Vagina (tissue), 2 donors: ENCODE data around the gene CDON.

ENCODE experiments used
- POLR2A ChIP-seq, 2 donors: fragments of 450-650 bp; IDR thresholded peaks; one replicate each; pipeline ENCODE4 v1.6.1; 2017; ENCODE audit warnings: antibody characterized with exemption in 2 of 2, mild to moderate bottlenecking in 2 of 2, moderate library complexity in 2 of 2
- TF ChIP-seq, protein P1 (sequence below), 3 experiments: fragments of 450-650 bp in 2 of 3; fragments of 200-600 bp in 1 of 3; sonication (generic) in 1 of 3; IDR thresholded peaks; one replicate each; pipeline ENCODE4 v1.5.1; 2017 to 2019; ENCODE audit warnings: antibody characterized with exemption in 3 of 3, mild to moderate bottlenecking in 2 of 3, moderate library complexity in 2 of 3

DNA sequence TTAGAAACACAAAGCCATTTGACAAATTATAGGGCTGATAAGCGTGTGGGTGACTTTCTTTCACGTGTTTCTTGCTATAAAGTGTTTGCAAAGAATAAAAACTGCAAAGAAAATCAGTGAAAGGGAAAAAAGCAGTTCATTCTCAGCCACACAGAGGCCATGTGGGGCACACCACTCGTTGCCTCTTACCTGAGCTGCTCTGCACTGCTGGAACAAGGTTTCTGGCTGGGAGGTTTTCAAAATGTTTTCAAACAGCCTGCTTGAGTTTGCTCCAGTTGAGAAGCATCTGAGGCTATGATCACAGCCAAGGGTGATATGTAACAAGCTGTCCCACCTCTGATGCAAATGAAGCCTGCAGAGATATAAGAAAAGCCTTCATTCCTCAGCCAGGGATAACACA is 131.6 kb downstream of the CDON start:
- TF ChIP-seq, protein P1, sequence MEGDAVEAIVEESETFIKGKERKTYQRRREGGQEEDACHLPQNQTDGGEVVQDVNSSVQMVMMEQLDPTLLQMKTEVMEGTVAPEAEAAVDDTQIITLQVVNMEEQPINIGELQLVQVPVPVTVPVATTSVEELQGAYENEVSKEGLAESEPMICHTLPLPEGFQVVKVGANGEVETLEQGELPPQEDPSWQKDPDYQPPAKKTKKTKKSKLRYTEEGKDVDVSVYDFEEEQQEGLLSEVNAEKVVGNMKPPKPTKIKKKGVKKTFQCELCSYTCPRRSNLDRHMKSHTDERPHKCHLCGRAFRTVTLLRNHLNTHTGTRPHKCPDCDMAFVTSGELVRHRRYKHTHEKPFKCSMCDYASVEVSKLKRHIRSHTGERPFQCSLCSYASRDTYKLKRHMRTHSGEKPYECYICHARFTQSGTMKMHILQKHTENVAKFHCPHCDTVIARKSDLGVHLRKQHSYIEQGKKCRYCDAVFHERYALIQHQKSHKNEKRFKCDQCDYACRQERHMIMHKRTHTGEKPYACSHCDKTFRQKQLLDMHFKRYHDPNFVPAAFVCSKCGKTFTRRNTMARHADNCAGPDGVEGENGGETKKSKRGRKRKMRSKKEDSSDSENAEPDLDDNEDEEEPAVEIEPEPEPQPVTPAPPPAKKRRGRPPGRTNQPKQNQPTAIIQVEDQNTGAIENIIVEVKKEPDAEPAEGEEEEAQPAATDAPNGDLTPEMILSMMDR (IDR thresholded peaks at IDR 0.05) = no peak
- no peak for TF ChIP-seq POLR2A (IDR thresholded peaks at IDR 0.05)
